Activated CD8-positive, alpha-beta memory T cell treated with anti-CD3 and anti-CD28 coated beads, Interleukin-2, amount 10 ng/mL, durations not matched to agents 7 days and 5 days (primary cell): Measurements from ENCODE around the gene SMAD3. TPM values are rescaled to one million over a fixed set of nuclear protein-coding genes. Genes with fewer than 3 reads are reported as not detected.

Source experiments
- ATAC-seq: fragments of 150-1000 bp; cut with Tn5 transposase; one replicate; pipeline ENCODE4 v1.10.0; 2021; ENCODE audit warnings: moderate library complexity
- CTCF ChIA-PET: fragments of 350-600 bp; sonication (Branson Sonifier 250); formaldehyde crosslinking; loops from one replicate; lab custom pipeline; 2021; ENCODE audit warnings: antibody characterized with exemption; lab: Charles Lee
- DNase-seq: peaks from one replicate; pipeline ENCODE4 v3.0.0-alpha.2; 2020
- H3K27ac Mint-ChIP-seq: one replicate; pipeline ENCODE4 v1.8.0; 2021; ENCODE audit warnings: mild to moderate bottlenecking, mixed read lengths
- H3K27me3 Mint-ChIP-seq: one replicate; pipeline ENCODE4 v1.8.0; 2021; ENCODE audit warnings: mixed read lengths
- H3K36me3 Mint-ChIP-seq: one replicate; pipeline ENCODE4 v1.8.0; 2021; ENCODE audit warnings: mild to moderate bottlenecking, mixed read lengths
- H3K4me1 Mint-ChIP-seq: one replicate; pipeline ENCODE4 v1.8.0; 2021; ENCODE audit warnings: mixed read lengths
- H3K4me3 Mint-ChIP-seq: one replicate; pipeline ENCODE4 v1.8.0; 2021; ENCODE audit warnings: mild to moderate bottlenecking, moderate library complexity, mixed read lengths
- H3K9me3 Mint-ChIP-seq: one replicate; pipeline ENCODE4 v1.8.0; 2022; ENCODE audit warnings: low read depth, mixed read lengths
- total RNA-seq, 2 experiments: library from RNA; stranded (reverse); gene quantifications; one replicate each; pipeline ENCODE4 v1.2.3, GENCODE V29; 2021

Gene SMAD3
- total RNA-seq, 2 experiments from 2014 or later: 87.1 to 88.0 TPM

GRCh38 chr15:67186688-67187087 is 121.3 kb downstream of the SMAD3 start:
- Mint-ChIP-seq H3K4me1 (peaks cover 24% of the 10 kb centered on the region), H3K27ac (no peak overlapping the region), H3K36me3 (peaks cover 57% of the 10 kb centered on the region), H3K4me3 (no peak overlapping the region), H3K27me3 (no peaks in the 10 kb centered on the region), H3K9me3 (no peaks in the 10 kb centered on the region)
- DNase-seq (no peak), ATAC-seq (no peak)
- CTCF ChIA-PET: interaction anchor here (1.2 to 2.1 kb wide), 2 partner anchors 13 to 240 kb away, joined by 4 to 5 read pairs; no protein-coding TSS in a partner anchor

DNA sequence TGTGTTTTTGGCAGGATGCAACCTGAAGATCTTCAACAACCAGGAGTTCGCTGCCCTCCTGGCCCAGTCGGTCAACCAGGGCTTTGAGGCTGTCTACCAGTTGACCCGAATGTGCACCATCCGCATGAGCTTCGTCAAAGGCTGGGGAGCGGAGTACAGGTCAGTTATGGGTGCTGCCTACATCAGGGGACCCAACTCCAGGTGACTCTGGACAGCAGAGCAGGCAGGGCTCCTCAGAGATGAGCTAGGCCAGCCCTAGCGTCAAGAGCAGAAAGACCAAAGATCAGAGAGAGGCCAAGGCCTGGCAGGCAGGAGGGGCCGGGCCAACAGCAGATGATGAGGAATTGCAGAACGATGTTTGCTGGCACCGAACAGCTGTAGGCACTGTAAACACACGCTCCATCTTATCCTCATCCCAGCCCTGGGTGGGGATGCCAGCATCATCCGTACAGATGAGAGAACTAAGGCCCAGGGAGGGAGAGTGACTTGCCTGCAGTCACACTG is 122.0 kb downstream of the SMAD3 start:
- CTCF ChIA-PET: interaction anchor here (0.6 kb wide), 1 partner anchor 8 kb away, joined by 3 read pairs; no protein-coding TSS in a partner anchor
- H3K4me3 Mint-ChIP-seq: no peak overlapping the region
- H3K27ac Mint-ChIP-seq: no peak overlapping the region

DNA sequence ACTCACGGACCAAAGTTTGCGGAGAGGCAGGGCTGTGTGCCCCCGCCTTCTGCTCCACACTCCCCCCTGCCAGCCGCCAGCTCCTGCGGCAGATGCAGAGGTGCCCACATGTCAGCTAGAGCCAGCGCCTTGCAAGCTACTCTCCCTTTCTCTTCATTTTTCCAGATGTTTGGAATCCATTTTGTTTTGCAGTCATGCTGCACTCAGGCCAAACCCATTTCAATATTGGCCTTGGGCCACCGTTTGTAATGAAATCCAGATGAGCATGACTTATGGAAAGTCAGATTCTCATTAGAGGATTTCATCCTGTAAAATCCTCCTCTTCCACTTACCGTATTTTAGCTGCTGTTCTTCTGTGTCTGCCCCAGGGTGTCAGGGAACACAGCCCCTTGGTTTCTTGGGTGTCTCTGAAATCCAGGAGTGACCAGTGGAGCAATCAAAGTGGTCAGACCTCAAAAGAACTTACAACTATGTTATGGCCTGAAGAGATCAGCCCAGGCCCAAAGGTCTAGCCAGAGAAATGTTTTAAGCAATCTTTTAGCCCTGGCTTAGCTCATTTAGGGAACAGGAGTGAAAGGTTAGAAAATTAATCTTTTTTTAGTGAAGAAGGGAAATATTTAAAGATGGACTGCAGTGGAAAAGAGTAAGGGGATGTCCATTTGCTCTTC is 123.3 kb downstream of the SMAD3 start:
- Mint-ChIP-seq H3K27me3 (no peaks in the 10 kb centered on the region), H3K9me3 (no peaks in the 10 kb centered on the region), H3K4me3 (no peak overlapping the region), H3K4me1 (peaks cover 31% of the 10 kb centered on the region), H3K36me3 (peaks cover 61% of the 10 kb centered on the region), H3K27ac (no peak overlapping the region)
- DNase-seq (peak; percentile 19), ATAC-seq (no peak)
- CTCF ChIA-PET: no interaction called here

More for the DNA sequence above, 122.0 kb downstream of the SMAD3 start:
- DNase-seq (no peak), ATAC-seq (no peak)
- Mint-ChIP-seq H3K9me3 (no peaks in the 10 kb centered on the region), H3K27me3 (no peaks in the 10 kb centered on the region), H3K4me1 (peaks cover 30% of the 10 kb centered on the region), H3K36me3 (peaks cover 58% of the 10 kb centered on the region)

DNA sequence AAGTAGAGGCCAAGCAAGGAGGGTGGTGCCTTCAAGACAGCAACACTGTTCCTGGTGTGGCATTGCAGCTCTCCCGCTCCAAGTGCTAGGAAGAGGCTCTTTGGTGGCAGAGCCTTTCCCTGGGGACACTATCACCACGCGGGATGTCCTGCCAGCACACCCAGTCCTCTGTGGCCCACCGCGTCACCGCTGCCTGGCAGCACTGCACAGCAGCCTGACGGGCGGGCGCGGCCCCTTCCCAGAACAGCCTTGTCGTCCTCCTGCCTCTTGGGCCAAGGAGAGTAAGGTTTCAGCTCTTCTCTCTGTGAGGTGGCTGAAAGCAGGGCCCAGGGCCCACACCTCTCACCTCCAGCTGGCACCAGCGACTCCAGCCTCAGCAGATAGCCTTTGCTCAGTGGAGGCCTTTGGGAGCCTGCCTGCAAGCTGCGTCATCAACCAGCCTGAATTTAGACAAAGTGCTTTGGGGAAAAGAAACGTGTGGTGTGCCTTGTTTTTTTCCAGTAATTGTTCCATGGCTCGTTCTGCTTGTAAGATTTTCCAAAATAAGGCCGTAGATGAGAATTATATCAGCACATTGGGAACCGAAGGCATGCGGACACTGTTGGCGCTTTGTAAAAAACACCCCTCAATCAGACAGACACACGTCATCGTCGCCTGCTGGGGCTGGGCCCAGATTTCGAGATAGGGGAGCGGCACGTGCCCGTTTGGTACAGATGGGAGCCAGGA is 124.1 kb downstream of the SMAD3 start:
- Mint-ChIP-seq H3K27me3 (no peaks in the 10 kb centered on the region), H3K4me3 (no peak overlapping the region), H3K4me1 (peaks cover 28% of the 10 kb centered on the region), H3K27ac (no peak overlapping the region), H3K36me3 (peaks cover 65% of the 10 kb centered on the region), H3K9me3 (no peaks in the 10 kb centered on the region)
- CTCF ChIA-PET: no interaction called here
- ATAC-seq: no peak
- DNase-seq: peak; percentile 37

- CTCF ChIA-PET: no interaction called here
- peaks cover 64% of the 10 kb centered on the region for H3K36me3 Mint-ChIP-seq
- H3K4me3 Mint-ChIP-seq: no peak overlapping the region
- peaks cover 19% of the 10 kb centered on the region for H3K4me1 Mint-ChIP-seq
- no peaks in the 10 kb centered on the region for H3K27me3 Mint-ChIP-seq
- no peak overlapping the region for H3K27ac Mint-ChIP-seq
- DNase-seq (no peak), ATAC-seq (no peak)
- no peaks in the 10 kb centered on the region for H3K9me3 Mint-ChIP-seq
Observed at GRCh38 chr15:67190326-67190725, 124.9 kb downstream of the SMAD3 start.

DNA sequence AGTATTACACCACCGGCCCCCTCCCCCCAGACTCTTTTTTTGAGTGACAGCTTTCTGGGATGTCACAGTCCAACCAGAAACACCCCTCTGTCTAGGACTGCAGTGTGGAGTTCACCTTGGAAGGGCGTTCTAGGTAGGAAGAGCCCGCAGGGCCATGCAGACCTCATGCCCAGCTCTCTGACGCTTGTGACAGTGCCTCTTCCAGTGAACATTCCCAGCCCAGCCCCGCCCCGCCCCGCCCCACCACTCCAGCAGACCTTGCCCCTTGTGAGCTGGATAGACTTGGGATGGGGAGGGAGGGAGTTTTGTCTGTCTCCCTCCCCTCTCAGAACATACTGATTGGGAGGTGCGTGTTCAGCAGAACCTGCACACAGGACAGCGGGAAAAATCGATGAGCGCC is 125.4 kb downstream of the SMAD3 start:
- CTCF ChIA-PET: no interaction called here
- Mint-ChIP-seq H3K27ac (no peak overlapping the region), H3K4me3 (no peak overlapping the region), H3K9me3 (no peaks in the 10 kb centered on the region), H3K36me3 (peaks cover 63% of the 10 kb centered on the region), H3K4me1 (peaks cover 14% of the 10 kb centered on the region), H3K27me3 (no peaks in the 10 kb centered on the region)
- no peak for ATAC-seq
- DNase-seq: no peak

- Mint-ChIP-seq H3K4me3 (no peak overlapping the region), H3K36me3 (peaks cover 62% of the 10 kb centered on the region), H3K27ac (peak overlapping the region; percentile 3), H3K9me3 (no peaks in the 10 kb centered on the region), H3K27me3 (no peaks in the 10 kb centered on the region), H3K4me1 (peaks cover 9% of the 10 kb centered on the region)
- CTCF ChIA-PET: no interaction called here
- ATAC-seq (no peak), DNase-seq (no peak)
Observed at GRCh38 chr15:67192185-67192820, 126.9 kb downstream of the SMAD3 start.

GRCh38 chr15:67193223-67193990 is 128.0 kb downstream of the SMAD3 start:
- Mint-ChIP-seq H3K27me3 (no peaks in the 10 kb centered on the region), H3K9me3 (no peaks in the 10 kb centered on the region), H3K4me1 (peaks cover 15% of the 10 kb centered on the region), H3K27ac (no peak overlapping the region), H3K36me3 (peaks cover 66% of the 10 kb centered on the region), H3K4me3 (no peak overlapping the region)
- DNase-seq (no peak), ATAC-seq (no peak)
- CTCF ChIA-PET: no interaction called here

- Mint-ChIP-seq H3K4me1 (peaks cover 19% of the 10 kb centered on the region), H3K27ac (peak overlapping the region; percentile 22), H3K4me3 (no peak overlapping the region), H3K27me3 (no peaks in the 10 kb centered on the region), H3K36me3 (peaks cover 62% of the 10 kb centered on the region), H3K9me3 (no peaks in the 10 kb centered on the region)
- DNase-seq: no peak
- ATAC-seq: no peak
- CTCF ChIA-PET: no interaction called here
Observed at GRCh38 chr15:67194171-67195114, 129.0 kb downstream of the SMAD3 start.

- ATAC-seq (no peak), DNase-seq (no peak)
- Mint-ChIP-seq H3K4me3 (no peak overlapping the region), H3K36me3 (peaks cover 61% of the 10 kb centered on the region), H3K27ac (no peak overlapping the region), H3K4me1 (peaks cover 19% of the 10 kb centered on the region), H3K27me3 (no peaks in the 10 kb centered on the region), H3K9me3 (no peaks in the 10 kb centered on the region)
- CTCF ChIA-PET: interaction anchor here (0.7 kb wide), 1 partner anchor 8 kb away, joined by 3 read pairs; no protein-coding TSS in a partner anchor
Observed at GRCh38 chr15:67195305-67195704, 129.9 kb downstream of the SMAD3 start.

DNA sequence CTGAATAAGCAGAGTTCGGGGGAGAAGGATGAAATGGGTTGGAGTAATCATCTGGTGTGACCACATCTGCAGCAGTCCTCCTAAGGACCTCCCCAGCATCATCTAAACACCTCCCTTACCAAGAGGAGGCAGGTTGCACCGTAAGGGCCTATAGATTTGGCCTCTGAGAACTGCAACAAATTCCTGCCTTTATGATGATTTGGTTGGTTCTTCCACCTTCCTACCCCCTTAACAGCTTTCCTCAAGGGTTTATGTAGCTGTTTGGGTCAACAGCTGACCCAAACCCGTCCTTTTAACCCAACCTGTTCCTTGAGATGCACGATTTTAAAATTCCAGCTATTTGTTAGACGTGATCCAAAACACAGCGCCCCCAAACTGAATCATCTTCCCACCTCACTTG is 130.8 kb downstream of the SMAD3 start:
- H3K27ac Mint-ChIP-seq: no peak overlapping the region
- DNase-seq (no peak), ATAC-seq (no peak)
- H3K4me1 Mint-ChIP-seq: peaks cover 19% of the 10 kb centered on the region
- peaks cover 57% of the 10 kb centered on the region for H3K36me3 Mint-ChIP-seq
- no peaks in the 10 kb centered on the region for H3K27me3 Mint-ChIP-seq
- CTCF ChIA-PET: interaction anchor here (0.7 to 1.1 kb wide), 2 partner anchors 9 to 124 kb away, joined by 3 read pairs; no protein-coding TSS in a partner anchor
- no peaks in the 10 kb centered on the region for H3K9me3 Mint-ChIP-seq
- no peak overlapping the region for H3K4me3 Mint-ChIP-seq
